Fibroblast of skin of abdomen (primary cell): Measurements from ENCODE around the gene CLN3.
"Not testable (repeated sequence)": the region's sequence is repeated elsewhere in the genome, so short reads cannot be mapped to it uniquely, and the experiment has no call there.

Experiments
- DNase-seq: peaks from one replicate; pipeline ENCODE4 v3.0.0-alpha.2; 2013

CLN3 gene

GRCh38 chr16:28494121-28494851, 2.4 kb upstream of the CLN3 start, which contains the start of gene APOBR:
Gene APOBR (plus strand): TSS chr16:28494643. CDS start chr16:28494682, 39 bp downstream.
- DNase-seq = no peak

GRCh38 chr16:28492511-28492910, 637 bp upstream of the CLN3 start:
- DNase-seq = no peak

GRCh38 chr16:28491230-28491969, 474 bp downstream of the CLN3 start:
- no peak for DNase-seq

- DNase-seq = no peak
Measured at GRCh38 chr16:28486266-28486665, 5.6 kb downstream of the CLN3 start.

GRCh38 chr16:28483361-28483760, 8.5 kb downstream of the CLN3 start:
- DNase-seq = not testable (repeated sequence)

GRCh38 chr16:28482026-28482425, 9.8 kb downstream of the CLN3 start:
- DNase-seq = no peak

- DNase-seq = no peak
Measured at GRCh38 chr16:28478506-28479180, 13.2 kb downstream of the CLN3 start.

- DNase-seq = no peak
Measured at GRCh38 chr16:28477311-28477920, 14.5 kb downstream of the CLN3 start.

- DNase-seq = no peak
Measured at GRCh38 chr16:28475221-28475620, 16.7 kb downstream of the CLN3 start.

GRCh38 chr16:28473714-28474265, 18.1 kb downstream of the CLN3 start:
- DNase-seq = no peak

GRCh38 chr16:28447081-28447480, 44.8 kb downstream of the CLN3 start:
- DNase-seq = not testable (repeated sequence)

- DNase-seq = not testable (repeated sequence)
Measured at GRCh38 chr16:28446388-28446787, 45.5 kb downstream of the CLN3 start.

- DNase-seq = not testable (repeated sequence)
Measured at GRCh38 chr16:28443943-28444342, 47.9 kb downstream of the CLN3 start.

GRCh38 chr16:28438899-28439298, 53.0 kb downstream of the CLN3 start:
- DNase-seq = not testable (repeated sequence)

- not testable (repeated sequence) for DNase-seq
Measured at GRCh38 chr16:28435340-28435739, 56.5 kb downstream of the CLN3 start.
